ENCODE data around the gene DLGAP4. TPM values are rescaled to one million over a fixed set of nuclear protein-coding genes. Genes with fewer than 3 reads are reported as not detected.
"Not testable (repeated sequence)": the region's sequence is repeated elsewhere in the genome, so short reads cannot be mapped to it uniquely, and the experiment has no call there.

The DLGAP4 gene
- polyA plus RNA-seq, 1 experiment, result 34.9 TPM

DNA sequence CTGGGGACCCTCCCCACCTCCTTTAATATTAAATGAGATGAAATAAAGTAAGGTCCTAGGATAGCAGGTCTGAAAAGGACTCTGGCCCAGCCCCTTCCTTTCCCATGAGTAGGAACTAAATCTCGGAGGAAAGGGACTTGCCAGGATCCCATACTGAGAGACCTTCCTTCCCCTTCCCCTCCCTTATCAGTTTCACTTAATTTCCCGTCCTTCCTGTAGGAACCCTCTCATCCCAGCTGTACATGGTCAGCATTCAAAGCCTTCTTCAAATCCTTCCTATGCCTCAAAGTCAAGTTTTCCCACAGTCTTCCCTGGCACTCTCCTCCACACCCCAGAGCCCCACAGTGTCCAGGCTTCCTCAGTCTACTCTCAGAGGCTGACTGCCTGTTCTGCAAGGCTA is 163.8 kb downstream of the DLGAP4 start:
- H3K27me3 ChIP-seq (ENCODE audit: control insufficient read depth, insufficient read depth, low read length), result no peaks in the 10 kb centered on the region
- no peak for DNase-seq (ENCODE audit: low read depth)
- no peak overlapping the region for H3K4me3 ChIP-seq (ENCODE audit: low read depth, low read length)
- H3K36me3 ChIP-seq (ENCODE audit: control insufficient read depth, insufficient read depth, low read length), result peaks cover 2% of the 10 kb centered on the region
- TF ChIP-seq, protein P1, sequence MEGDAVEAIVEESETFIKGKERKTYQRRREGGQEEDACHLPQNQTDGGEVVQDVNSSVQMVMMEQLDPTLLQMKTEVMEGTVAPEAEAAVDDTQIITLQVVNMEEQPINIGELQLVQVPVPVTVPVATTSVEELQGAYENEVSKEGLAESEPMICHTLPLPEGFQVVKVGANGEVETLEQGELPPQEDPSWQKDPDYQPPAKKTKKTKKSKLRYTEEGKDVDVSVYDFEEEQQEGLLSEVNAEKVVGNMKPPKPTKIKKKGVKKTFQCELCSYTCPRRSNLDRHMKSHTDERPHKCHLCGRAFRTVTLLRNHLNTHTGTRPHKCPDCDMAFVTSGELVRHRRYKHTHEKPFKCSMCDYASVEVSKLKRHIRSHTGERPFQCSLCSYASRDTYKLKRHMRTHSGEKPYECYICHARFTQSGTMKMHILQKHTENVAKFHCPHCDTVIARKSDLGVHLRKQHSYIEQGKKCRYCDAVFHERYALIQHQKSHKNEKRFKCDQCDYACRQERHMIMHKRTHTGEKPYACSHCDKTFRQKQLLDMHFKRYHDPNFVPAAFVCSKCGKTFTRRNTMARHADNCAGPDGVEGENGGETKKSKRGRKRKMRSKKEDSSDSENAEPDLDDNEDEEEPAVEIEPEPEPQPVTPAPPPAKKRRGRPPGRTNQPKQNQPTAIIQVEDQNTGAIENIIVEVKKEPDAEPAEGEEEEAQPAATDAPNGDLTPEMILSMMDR (IDR thresholded peaks at IDR 0.05; ENCODE audit: insufficient read depth, low read depth, low read length), result no peak
- ChIA-PET CTCF (no interaction called here), POLR2A (no interaction called here)

- Histone ChIP-seq H3K4me3 (ENCODE audit: low read depth, low read length) (no peak overlapping the region), H3K36me3 (ENCODE audit: control insufficient read depth, insufficient read depth, low read length) (peaks cover 2% of the 10 kb centered on the region), H3K27me3 (ENCODE audit: control insufficient read depth, insufficient read depth, low read length) (no peaks in the 10 kb centered on the region)
- TF ChIP-seq, protein P1 (IDR thresholded peaks at IDR 0.05; ENCODE audit: insufficient read depth, low read depth, low read length), result no peak
- ChIA-PET CTCF (interaction anchor here (1.4 to 1.5 kb wide), 2 partner anchors 21 to 134 kb away, joined by 4 read pairs; partner anchors contain the start of gene RAB5IF), POLR2A (no interaction called here)
- no peak for DNase-seq (ENCODE audit: low read depth)
Measured at GRCh38 chr20:36471885-36472636, 165.9 kb downstream of the DLGAP4 start.

GRCh38 chr20:36472637-36473090 is 166.5 kb downstream of the DLGAP4 start:
- Histone ChIP-seq H3K4me3 (ENCODE audit: low read depth, low read length) (peak overlapping the region; percentile 10; the same call in 1 of the 2 replicates), H3K27me3 (ENCODE audit: control insufficient read depth, insufficient read depth, low read length) (no peaks in the 10 kb centered on the region), H3K36me3 (ENCODE audit: control insufficient read depth, insufficient read depth, low read length) (peaks cover 5% of the 10 kb centered on the region)
- TF ChIP-seq, protein P1 (IDR thresholded peaks at IDR 0.05; ENCODE audit: insufficient read depth, low read depth, low read length), result no peak
- ChIA-PET POLR2A (no interaction called here), CTCF (interaction anchor here (1.4 to 1.5 kb wide), 2 partner anchors 20 to 133 kb away, joined by 4 read pairs; partner anchors contain the start of gene RAB5IF)
- no peak for DNase-seq (ENCODE audit: low read depth)

- CTCF ChIA-PET, result interaction anchor here (1.5 kb wide), 1 partner anchor 132 kb away, joined by 4 read pairs; the partner anchor contains the start of gene RAB5IF
- no peak for DNase-seq (ENCODE audit: low read depth)
- no peaks in the 10 kb centered on the region for H3K27me3 ChIP-seq (ENCODE audit: control insufficient read depth, insufficient read depth, low read length)
- H3K36me3 ChIP-seq (ENCODE audit: control insufficient read depth, insufficient read depth, low read length), result peaks cover 5% of the 10 kb centered on the region
- H3K4me3 ChIP-seq (ENCODE audit: low read depth, low read length), result no peak overlapping the region
- TF ChIP-seq, protein P1 (IDR thresholded peaks at IDR 0.05; ENCODE audit: insufficient read depth, low read depth, low read length), result no peak
- POLR2A ChIA-PET, result no interaction called here
Measured at GRCh38 chr20:36473164-36473563, 167.0 kb downstream of the DLGAP4 start.

- CTCF ChIA-PET, result no interaction called here
- no peak for DNase-seq (ENCODE audit: low read depth)
Measured at GRCh38 chr20:36474563-36474962, 168.4 kb downstream of the DLGAP4 start.

GRCh38 chr20:36475054-36475453 is 168.9 kb downstream of the DLGAP4 start:
- CTCF ChIA-PET, POLR2A ChIA-PET: not testable (repeated sequence)

More at GRCh38 chr20:36474563-36474962, 168.4 kb downstream of the DLGAP4 start:
- H3K4me3 ChIP-seq (ENCODE audit: low read depth, low read length), result no peak overlapping the region
- peaks cover 5% of the 10 kb centered on the region for H3K36me3 ChIP-seq (ENCODE audit: control insufficient read depth, insufficient read depth, low read length)
- POLR2A ChIA-PET, result no interaction called here
- TF ChIP-seq, protein P1 (IDR thresholded peaks at IDR 0.05; ENCODE audit: insufficient read depth, low read depth, low read length), result no peak
- H3K27me3 ChIP-seq (ENCODE audit: control insufficient read depth, insufficient read depth, low read length), result no peaks in the 10 kb centered on the region

More at GRCh38 chr20:36475054-36475453, 168.9 kb downstream of the DLGAP4 start:
- DNase-seq (ENCODE audit: low read depth); H3K4me3 ChIP-seq (ENCODE audit: low read depth, low read length); H3K27me3 ChIP-seq (ENCODE audit: control insufficient read depth, insufficient read depth, low read length); H3K36me3 ChIP-seq (ENCODE audit: control insufficient read depth, insufficient read depth, low read length): not testable (repeated sequence)
